SU-DHL-6 (cell line): Measurements from ENCODE around the gene ARL15.

Source experiments
- H2AFZ ChIP-seq: fragments of 200-600 bp; sonication (generic); 2 replicates; pipeline ENCODE4 v1.6.1; 2014; ENCODE audit warnings: low read depth, mild to moderate bottlenecking, moderate library complexity, mixed read lengths, antibody characterized with exemption, low read length; ENCODE audit not compliant: severe bottlenecking
- H3F3A ChIP-seq: fragments of 200-600 bp; shearing (Covaris generic); 2 replicates; pipeline ENCODE4 v1.6.0; 2016; ENCODE audit warnings: antibody characterized with exemption, mild to moderate bottlenecking; ENCODE audit not compliant: insufficient read depth
- H3K27ac ChIP-seq: fragments of 200-600 bp; sonication (generic); 2 replicates; pipeline ENCODE4 v1.5.1; 2016; ENCODE audit warnings: low read depth, mild to moderate bottlenecking, low read length, moderate library complexity, mixed read lengths
- H3K27me3 ChIP-seq: fragments of 200-600 bp; sonication (generic), shearing (Covaris generic); 2 replicates; pipeline ENCODE4 v1.6.0; 2014; ENCODE audit warnings: mild to moderate bottlenecking, low read length
- H3K36me3 ChIP-seq: fragments of 200-600 bp; sonication (generic); 2 replicates; pipeline ENCODE4 v1.6.1; 2014; ENCODE audit warnings: mild to moderate bottlenecking, low read length, mixed read lengths
- H3K4me2 ChIP-seq: fragments of 300-600, 200-600 bp; shearing (Covaris generic), sonication (generic); 2 replicates; pipeline ENCODE4 v1.6.0; 2014; ENCODE audit warnings: low read length, low read depth, mild to moderate bottlenecking; ENCODE audit not compliant: poor library complexity, severe bottlenecking
- H3K4me3 ChIP-seq: fragments of 200-600 bp; sonication (generic); 2 replicates; pipeline ENCODE4 v1.5.1; 2014; ENCODE audit warnings: antibody characterized with exemption, low read length, mild to moderate bottlenecking, mixed read lengths; ENCODE audit not compliant: insufficient read depth, poor library complexity, severe bottlenecking
- H3K79me2 ChIP-seq: fragments of 200-600 bp; sonication (generic); 2 replicates; pipeline ENCODE4 v1.6.1; 2014; ENCODE audit warnings: mild to moderate bottlenecking, low read length, moderate library complexity; ENCODE audit not compliant: insufficient read depth
- H3K9ac ChIP-seq: fragments of 200-600 bp; sonication (generic); 2 replicates; pipeline ENCODE4 v1.7.0; 2014; ENCODE audit warnings: mild to moderate bottlenecking, low read length
- H3K9me2 ChIP-seq: fragments of 200-600 bp; sonication (generic); replicated peaks from 2 replicates; pipeline ENCODE4 v1.6.1; 2014; ENCODE audit warnings: low read length; ENCODE audit not compliant: insufficient read depth
- H3K9me3 ChIP-seq: fragments of 200-600 bp; sonication (generic); 2 replicates; pipeline ENCODE4 v1.6.1; 2014; ENCODE audit warnings: low read length, mixed read lengths; ENCODE audit not compliant: insufficient read depth
- H4K20me1 ChIP-seq: fragments of 200-600 bp; sonication (generic); 2 replicates; pipeline ENCODE4 v1.6.1; 2014; ENCODE audit warnings: low read depth, mild to moderate bottlenecking, antibody characterized with exemption, low read length, moderate library complexity, mixed read lengths
- EZH2phosphoT487 ChIP-seq: fragments of 200-600 bp; sonication (generic), shearing (Covaris generic); conservative IDR thresholded peaks from 2 replicates; pipeline ENCODE4 v1.6.1; 2018; ENCODE audit warnings: mild to moderate bottlenecking, antibody characterized with exemption, low read length, moderate library complexity, mixed read lengths
- TF ChIP-seq, protein P1 (sequence below): fragments of 200-600 bp; sonication (generic); IDR thresholded peaks from one replicate; pipeline ENCODE4 v1.5.1; 2017; ENCODE audit warnings: antibody characterized with exemption, mild to moderate bottlenecking, low read length, moderate library complexity; ENCODE audit not compliant: insufficient read depth, poor library complexity, severe bottlenecking

ARL15 gene

DNA sequence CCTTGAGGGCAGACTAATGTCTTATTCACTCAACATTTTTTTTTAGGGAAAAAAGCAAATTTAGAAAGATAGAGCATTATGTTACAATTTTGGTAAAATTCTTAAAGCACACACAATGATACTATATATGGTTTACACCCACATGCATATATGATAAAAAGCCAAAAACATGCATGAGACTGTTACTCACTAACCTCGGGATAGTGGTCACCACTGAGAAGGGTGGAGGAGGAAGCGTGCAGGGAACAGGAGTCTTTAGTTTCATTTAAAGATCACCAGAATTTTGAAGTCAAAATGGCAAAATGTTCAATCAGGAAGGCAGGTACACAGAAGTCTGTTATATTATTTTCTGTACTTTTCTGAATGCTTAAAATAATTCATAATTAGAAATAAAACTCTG lies 9.2 kb downstream of the ARL15 start:
- H3K36me3 ChIP-seq = no peaks in the 10 kb centered on the region
- H3K27me3 ChIP-seq = no peaks in the 10 kb centered on the region
- no peak overlapping the region for H2AFZ ChIP-seq
- no peak overlapping the region for H3K27ac ChIP-seq
- TF ChIP-seq, protein P1, sequence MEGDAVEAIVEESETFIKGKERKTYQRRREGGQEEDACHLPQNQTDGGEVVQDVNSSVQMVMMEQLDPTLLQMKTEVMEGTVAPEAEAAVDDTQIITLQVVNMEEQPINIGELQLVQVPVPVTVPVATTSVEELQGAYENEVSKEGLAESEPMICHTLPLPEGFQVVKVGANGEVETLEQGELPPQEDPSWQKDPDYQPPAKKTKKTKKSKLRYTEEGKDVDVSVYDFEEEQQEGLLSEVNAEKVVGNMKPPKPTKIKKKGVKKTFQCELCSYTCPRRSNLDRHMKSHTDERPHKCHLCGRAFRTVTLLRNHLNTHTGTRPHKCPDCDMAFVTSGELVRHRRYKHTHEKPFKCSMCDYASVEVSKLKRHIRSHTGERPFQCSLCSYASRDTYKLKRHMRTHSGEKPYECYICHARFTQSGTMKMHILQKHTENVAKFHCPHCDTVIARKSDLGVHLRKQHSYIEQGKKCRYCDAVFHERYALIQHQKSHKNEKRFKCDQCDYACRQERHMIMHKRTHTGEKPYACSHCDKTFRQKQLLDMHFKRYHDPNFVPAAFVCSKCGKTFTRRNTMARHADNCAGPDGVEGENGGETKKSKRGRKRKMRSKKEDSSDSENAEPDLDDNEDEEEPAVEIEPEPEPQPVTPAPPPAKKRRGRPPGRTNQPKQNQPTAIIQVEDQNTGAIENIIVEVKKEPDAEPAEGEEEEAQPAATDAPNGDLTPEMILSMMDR = no peak
- no peak for TF ChIP-seq EZH2phosphoT487
- H3K9ac ChIP-seq = no peak overlapping the region
- H3F3A ChIP-seq = no peaks in the 10 kb centered on the region
- peaks cover 9% of the 10 kb centered on the region; the same call in 1 of the 2 replicates for H4K20me1 ChIP-seq
- H3K4me3 ChIP-seq = no peak overlapping the region
- H3K79me2 ChIP-seq = peaks cover 7% of the 10 kb centered on the region; the same call in 1 of the 2 replicates
- no peaks in the 10 kb centered on the region for H3K9me3 ChIP-seq
- no peaks in the 10 kb centered on the region for H3K9me2 ChIP-seq
- no peak overlapping the region for H3K4me2 ChIP-seq

DNA sequence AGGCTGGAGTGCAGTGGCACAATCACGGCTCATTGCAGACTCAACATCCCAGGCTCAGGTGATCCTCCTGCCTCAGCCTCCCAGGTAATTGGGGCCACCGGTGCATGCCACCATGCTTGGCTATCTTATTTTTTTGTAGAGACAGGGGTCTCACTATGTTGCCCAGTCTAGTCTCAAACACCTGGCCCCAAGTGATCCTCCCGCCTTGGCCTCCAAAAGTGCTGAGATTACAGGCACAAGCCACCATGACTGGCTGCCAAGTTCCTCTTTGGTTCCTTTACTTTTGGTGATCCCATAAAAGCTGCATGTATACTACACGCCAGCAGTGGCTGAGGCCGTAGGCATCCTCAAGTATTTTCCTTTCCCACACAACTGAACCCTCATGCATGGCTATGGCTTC lies 11.4 kb downstream of the ARL15 start:
- no peak overlapping the region for H3K27ac ChIP-seq
- no peaks in the 10 kb centered on the region for H3F3A ChIP-seq
- peaks cover 7% of the 10 kb centered on the region; the same call in 1 of the 2 replicates for H3K79me2 ChIP-seq
- TF ChIP-seq, protein P1 = no peak
- TF ChIP-seq EZH2phosphoT487 = no peak
- H3K9me3 ChIP-seq = no peaks in the 10 kb centered on the region
- no peak overlapping the region for H3K4me2 ChIP-seq
- no peaks in the 10 kb centered on the region for H3K9me2 ChIP-seq
- no peaks in the 10 kb centered on the region for H3K27me3 ChIP-seq
- H4K20me1 ChIP-seq = peaks cover 4% of the 10 kb centered on the region; the same call in 1 of the 2 replicates
- H3K4me3 ChIP-seq = no peak overlapping the region
- H3K36me3 ChIP-seq = no peaks in the 10 kb centered on the region
- H3K9ac ChIP-seq = no peak overlapping the region
- H2AFZ ChIP-seq = no peak overlapping the region

DNA sequence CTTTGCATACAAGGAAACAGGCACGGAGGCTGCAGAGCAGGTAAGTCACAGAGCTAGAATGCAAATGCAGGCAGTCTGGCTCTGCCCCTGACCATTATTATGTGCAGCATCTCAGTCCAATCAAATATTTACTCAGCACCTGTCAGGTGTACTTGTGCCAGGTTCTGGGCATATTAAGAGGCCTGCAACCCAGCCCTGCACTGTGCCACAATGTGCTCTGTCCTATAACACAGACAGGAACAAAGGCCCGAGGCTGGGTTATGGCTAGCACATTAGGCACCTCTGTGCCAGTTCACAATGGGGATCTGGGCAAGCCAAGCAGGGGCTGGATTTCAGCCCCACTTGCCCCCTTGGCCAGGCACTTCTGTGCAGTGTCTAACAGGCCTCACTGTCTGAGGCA lies 14.0 kb downstream of the ARL15 start:
- H3K4me2 ChIP-seq = no peak overlapping the region
- no peak overlapping the region for H3K4me3 ChIP-seq
- no peaks in the 10 kb centered on the region for H3K9me3 ChIP-seq
- no peak overlapping the region for H3K27ac ChIP-seq
- no peak overlapping the region for H2AFZ ChIP-seq
- H3F3A ChIP-seq = no peaks in the 10 kb centered on the region
- no peak overlapping the region for H3K9ac ChIP-seq
- peaks cover 7% of the 10 kb centered on the region; the same call in 1 of the 2 replicates for H3K79me2 ChIP-seq
- no peaks in the 10 kb centered on the region for H3K36me3 ChIP-seq
- H3K27me3 ChIP-seq = no peaks in the 10 kb centered on the region
- no peak for TF ChIP-seq EZH2phosphoT487
- TF ChIP-seq, protein P1 = no peak
- peaks cover 4% of the 10 kb centered on the region; the same call in 1 of the 2 replicates for H4K20me1 ChIP-seq
- H3K9me2 ChIP-seq = no peaks in the 10 kb centered on the region
